GM19035 (cell line): ENCODE data around the gene ATN1.
"Not testable (repeated sequence)": the region's sequence is repeated elsewhere in the genome, so short reads cannot be mapped to it uniquely, and the experiment has no call there.

Source experiments
- ATAC-seq: cut with Tn5 transposase; IDR thresholded peaks from one replicate; pipeline ENCODE4 v1.9.1; 2021; ENCODE audit not compliant: unreplicated experiment

Gene ATN1

GRCh38 chr12:6904280-6905276, 23.2 kb upstream of the ATN1 start, which contains the start of gene LRRC23:
Gene LRRC23, plus strand, starts transcription at chr12:6904822. Its CDS starts 812 bp downstream, at chr12:6905634.
- peak; percentile 96 for ATAC-seq

DNA sequence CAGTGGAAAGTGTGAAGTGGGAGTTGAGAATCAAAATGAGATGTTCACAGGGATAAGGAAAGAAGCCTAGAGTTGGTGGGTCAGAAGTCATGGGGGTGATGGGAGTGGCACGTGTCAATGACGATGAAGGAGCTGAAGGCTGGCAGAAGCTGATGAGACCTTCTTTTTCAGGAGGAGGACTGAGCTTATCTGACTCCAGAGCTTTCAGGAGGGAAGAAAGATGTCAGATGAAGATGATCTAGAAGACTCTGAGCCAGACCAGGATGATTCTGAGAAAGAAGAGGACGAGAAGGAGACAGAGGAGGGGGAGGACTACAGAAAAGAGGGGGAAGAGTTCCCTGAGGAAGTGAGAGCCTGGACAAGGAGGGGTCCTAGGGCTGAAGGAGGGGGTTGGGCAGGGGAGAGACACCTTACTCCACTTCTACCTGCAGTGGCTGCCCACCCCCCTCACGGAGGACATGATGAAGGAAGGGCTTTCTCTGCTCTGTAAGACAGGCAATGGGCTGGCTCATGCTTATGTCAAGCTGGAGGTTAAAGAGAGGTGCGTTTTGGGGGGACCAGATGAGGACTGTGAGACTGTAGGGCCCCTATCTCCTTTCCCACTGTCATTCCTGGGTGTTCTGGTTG, 22.2 kb upstream of the ATN1 start:
- no peak for ATAC-seq

DNA sequence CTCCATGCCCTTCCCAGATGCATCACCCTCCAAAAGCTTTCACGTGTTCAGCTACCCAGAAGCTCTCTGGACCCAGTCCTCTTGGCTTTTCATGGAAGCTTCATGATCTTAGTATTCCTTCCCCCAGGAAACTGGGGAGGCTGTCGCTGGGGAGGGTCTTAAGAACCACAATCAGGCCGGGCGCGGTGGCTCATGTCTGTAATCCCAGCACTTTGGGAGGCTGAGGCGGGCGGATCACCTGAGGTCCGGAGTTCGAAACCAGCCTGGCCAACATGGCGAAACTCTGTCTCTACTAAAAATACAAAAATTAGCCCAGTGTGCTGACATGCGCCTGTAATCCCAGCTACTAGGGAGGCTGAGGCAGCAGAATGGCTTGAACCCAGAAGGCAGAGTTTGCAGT, 19.6 kb upstream of the ATN1 start:
- not testable (repeated sequence) for ATAC-seq

- ATAC-seq: no peak
These were observed 18.2 kb upstream of the ATN1 start for GRCh38 chr12:6909421-6910145.

DNA sequence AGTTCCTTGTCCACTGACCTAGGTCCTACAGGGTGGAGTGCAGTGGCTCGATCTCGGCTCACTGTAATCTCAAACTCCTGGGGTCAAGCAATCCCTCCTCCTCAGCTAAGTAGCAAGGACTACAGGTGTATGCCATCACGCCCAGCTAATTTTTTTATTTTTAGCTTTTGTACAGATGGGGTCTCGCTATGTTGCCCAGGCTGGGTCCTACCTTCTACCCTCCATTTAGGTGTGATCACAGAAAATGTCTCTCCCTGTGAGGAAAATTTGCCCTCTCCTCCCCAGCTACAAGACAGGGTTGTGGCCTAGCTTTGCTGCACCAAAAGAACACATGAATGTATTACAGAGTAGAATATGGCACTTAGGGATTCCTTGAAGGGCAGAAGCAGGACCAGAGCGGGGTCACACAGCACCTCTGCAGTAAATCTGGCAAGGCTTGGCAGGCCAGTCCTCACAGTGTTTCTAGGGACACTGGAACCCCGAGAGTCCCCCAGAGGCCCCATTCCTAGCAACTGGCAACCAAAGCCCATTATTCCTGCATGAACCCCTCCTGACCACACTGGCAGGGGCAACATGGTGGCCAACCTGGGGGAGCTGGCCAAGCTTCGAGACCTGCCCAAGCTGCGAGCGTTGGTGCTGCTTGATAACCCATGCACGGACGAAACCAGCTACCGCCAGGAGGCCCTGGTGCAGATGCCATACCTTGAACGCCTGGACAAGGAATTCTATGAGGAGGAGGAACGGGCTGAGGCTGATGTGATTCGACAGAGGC, 15.4 kb upstream of the ATN1 start:
- no peak for ATAC-seq

DNA sequence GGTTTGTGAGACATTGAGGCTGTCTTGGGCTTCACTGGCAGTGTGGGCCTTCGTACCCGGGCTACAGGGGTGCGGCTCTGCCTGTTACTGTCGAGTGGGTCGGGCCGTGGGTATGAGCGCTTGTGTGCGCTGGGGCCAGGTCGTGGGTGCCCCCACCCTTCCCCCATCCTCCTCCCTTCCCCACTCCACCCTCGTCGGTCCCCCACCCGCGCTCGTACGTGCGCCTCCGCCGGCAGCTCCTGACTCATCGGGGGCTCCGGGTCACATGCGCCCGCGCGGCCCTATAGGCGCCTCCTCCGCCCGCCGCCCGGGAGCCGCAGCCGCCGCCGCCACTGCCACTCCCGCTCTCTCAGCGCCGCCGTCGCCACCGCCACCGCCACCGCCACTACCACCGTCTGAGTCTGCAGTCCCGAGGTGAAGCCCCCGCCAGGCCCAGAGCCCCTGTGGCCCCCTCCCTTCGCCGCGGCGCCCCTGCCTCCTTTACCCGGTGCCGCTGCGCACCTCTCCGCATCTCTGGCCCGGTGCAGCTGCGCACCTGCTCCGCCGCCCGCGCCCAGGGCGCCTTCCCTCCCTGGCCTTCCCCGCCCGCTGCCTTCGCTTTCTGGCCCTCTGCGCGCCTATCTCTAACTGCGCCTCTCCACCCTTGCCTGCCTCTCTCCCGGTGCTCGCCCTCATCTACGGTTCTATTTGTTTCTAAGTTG, 13.4 kb upstream of the ATN1 start, which contains the start of gene ENO2:
Gene ENO2, plus strand, starts transcription at position 335 of the 701 bp plus-strand sequence. CDS start 1,253 bp downstream, outside the sequence.
- peak; percentile 73 for ATAC-seq

DNA sequence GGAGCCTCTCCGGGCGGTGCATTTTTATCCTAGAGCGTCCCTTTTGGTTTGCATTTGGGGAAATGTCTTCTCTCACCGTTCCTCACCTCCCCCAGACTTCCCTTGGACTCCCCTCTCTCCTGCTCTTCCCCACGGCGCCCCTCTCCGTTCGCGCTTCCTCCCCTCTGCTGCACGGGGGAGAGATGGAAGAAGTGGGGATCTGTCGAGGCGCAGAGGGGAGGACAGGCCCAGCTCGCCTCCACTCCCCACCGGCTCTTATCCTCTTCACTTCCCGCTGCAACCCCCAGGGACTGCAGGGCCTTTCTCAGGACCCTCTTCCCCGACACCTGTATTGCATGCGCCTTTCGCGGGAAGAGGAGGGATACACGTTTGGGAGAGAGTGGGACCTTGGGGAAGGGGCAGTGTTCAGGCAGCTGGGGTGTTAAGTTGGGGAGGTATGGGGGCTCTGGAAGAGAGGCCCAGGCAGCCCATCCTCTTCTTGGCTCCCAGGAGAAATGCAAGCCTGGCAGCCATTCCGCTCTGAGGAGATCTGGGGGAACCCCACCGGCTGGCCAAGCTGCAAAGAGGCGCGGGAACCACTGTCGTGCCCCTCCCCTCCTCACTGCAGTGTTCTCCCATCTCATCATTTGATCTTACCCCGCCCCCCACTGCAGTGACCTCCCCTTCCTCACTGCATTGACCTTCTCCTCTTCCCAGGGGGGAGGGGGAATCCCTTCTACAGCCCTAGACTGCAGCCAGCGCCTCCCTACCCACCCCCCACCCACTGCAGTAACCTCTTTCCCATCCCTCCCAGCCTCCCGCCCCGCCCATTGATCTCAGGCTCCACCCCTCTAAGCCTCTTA, 12.6 kb upstream of the ATN1 start:
- ATAC-seq: no peak

- ATAC-seq: no peak
These were observed 11.9 kb upstream of the ATN1 start for GRCh38 chr12:6915789-6916285.

DNA sequence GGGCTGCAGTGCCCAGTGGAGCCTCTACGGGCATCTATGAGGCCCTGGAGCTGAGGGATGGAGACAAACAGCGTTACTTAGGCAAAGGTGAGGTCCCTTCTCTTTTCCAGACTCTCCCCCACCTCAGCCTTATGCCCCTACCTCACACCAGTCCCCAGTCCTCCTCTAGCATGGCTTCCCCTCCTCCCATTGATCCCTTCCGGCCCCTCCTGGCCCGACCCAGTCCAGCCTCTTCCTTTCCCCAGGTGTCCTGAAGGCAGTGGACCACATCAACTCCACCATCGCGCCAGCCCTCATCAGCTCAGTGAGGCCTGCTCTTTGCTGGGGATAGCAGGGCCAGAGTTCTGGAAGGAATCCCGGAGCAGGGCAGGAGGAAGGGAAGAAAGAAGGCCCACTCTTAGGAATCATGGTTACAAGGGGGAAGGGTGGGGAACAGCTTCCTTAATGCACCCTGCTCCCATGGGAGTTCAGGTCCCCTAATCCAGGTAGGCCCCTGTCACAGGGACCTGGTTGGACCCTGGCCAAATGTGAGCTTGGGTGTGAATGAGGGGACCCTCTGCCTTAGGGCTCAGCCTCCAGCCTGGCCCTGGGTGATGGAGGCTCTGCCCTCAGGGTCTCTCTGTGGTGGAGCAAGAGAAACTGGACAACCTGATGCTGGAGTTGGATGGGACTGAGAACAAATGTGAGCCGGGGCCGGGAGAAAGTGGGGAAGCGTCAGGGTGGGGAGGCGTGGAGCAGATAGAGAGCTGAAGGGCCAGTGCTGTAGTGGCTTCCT, 11.1 kb upstream of the ATN1 start:
- no peak for ATAC-seq

- no peak for ATAC-seq
These were observed 10.1 kb upstream of the ATN1 start for GRCh38 chr12:6917491-6918231.

GRCh38 chr12:6919588-6919987, 8.2 kb upstream of the ATN1 start:
- ATAC-seq: no peak

GRCh38 chr12:6921539-6921938, 6.2 kb upstream of the ATN1 start:
- ATAC-seq: no peak

DNA sequence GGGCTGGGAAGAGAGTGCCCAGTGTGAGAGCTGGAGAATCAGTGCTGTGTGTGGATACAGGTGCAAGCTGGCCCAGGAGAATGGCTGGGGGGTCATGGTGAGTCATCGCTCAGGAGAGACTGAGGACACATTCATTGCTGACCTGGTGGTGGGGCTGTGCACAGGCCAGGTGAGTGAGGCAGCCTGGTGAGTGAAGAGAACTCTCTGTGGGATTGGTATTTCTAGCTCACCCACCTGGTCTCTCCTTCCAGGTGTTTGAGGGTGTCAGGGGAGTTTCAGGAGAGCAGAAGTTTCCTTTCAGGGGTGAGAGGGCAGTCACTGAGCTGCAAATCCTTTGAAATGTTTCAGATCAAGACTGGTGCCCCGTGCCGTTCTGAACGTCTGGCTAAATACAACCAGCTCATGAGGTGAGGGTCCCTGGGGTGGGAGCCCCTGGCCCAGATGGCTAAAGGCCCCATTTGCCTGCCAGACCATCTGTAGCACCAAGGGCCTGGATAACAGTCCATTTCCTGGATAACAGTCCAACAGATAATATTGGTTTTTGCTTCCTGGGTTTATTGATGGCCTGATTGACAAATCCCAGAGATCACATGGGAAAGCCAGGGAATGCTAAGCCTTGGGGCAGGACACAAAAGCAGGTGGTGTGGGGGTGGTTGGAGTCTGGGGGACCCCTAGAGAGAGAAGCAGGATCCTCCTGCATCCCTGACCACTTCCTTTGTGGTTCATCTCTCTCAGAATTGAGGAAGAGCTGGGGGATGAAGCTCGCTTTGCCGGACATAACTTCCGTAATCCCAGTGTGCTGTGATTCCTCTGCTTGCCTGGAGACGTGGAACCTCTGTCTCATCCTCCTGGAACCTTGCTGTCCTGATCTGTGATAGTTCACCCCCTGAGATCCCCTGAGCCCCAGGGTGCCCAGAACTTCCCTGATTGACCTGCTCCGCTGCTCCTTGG, 5.5 kb upstream of the ATN1 start:
- no peak for ATAC-seq

DNA sequence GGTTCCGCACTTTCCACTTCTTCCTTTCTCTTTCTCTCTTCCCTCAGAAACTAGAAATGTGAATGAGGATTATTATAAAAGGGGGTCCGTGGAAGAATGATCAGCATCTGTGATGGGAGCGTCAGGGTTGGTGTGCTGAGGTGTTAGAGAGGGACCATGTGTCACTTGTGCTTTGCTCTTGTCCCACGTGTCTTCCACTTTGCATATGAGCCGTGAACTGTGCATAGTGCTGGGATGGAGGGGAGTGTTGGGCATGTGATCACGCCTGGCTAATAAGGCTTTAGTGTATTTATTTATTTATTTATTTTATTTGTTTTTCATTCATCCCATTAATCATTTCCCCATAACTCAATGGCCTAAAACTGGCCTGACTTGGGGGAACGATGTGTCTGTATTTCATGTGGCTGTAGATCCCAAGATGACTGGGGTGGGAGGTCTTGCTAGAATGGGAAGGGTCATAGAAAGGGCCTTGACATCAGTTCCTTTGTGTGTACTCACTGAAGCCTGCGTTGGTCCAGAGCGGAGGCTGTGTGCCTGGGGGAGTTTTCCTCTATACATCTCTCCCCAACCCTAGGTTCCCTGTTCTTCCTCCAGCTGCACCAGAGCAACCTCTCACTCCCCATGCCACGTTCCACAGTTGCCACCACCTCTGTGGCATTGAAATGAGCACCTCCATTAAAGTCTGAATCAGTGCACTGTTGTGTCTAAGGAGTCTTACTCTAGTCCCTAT, 4.6 kb upstream of the ATN1 start:
- no peak for ATAC-seq

- ATAC-seq: no peak
These were observed 3.9 kb upstream of the ATN1 start for GRCh38 chr12:6923851-6924250.

GRCh38 chr12:6925239-6925539, 2.6 kb upstream of the ATN1 start:
- no peak for ATAC-seq
